ENCODE results near the gene N4BP2L1.

DNA sequence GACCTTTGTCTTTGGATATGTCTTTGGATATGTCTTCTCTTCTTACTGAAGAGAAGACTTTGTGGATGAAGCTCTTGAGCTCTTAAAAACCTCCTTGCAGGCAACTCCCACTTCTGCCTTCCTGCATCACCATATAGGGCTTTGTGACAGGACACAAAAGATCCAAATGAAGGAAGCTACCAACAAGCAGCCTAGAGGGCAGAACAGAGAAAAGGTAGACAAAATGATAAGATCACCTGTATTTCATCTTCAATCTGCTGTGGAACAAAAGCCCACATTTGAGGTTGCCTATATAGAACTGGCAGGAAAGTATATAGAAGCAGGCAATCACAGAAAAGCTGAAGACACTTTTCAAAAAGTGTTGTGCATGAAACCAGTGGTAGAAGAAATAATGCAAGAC lies 42.5 kb downstream of the N4BP2L1 start:
- TF ChIP-seq CTCF (IDR thresholded peaks at IDR 0.05; ENCODE audit: low read length): no peak
- TF ChIP-seq EZH2phosphoT487 (IDR thresholded peaks at IDR 0.05; ENCODE audit: low read length): no peak
